Measurements from ENCODE around the gene HDAC8.
"Not testable (repeated sequence)": the region's sequence is repeated elsewhere in the genome, so short reads cannot be mapped to it uniquely, and the experiment has no call there.

The HDAC8 gene

DNA sequence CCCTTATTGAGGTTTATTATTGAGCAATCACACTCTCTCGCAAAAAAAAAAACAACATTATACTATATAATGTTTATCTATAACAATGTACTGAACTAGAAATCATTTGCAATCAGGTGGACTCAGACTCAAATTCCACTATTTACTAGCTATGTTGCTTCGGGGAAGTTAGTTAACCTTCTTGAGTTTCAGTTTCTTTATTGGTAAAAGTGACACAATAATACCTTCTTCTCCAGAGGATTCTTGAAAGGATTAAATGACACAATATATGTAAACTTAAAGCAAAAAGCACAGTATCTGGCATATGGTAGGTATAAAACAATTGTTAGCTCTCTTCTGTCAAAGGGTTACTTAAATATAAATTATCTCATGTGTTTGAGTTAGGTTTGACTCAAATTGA is 31.5 kb upstream of the HDAC8 start:
- no peak for DNase-seq (ENCODE audit: extremely low spot score)
- ChIA-PET CTCF (interaction anchor here (1.4 kb wide), 1 partner anchor 48 kb away, joined by 3 read pairs; no protein-coding TSS in a partner anchor), POLR2A (no interaction called here)
- TF ChIP-seq, protein P1, sequence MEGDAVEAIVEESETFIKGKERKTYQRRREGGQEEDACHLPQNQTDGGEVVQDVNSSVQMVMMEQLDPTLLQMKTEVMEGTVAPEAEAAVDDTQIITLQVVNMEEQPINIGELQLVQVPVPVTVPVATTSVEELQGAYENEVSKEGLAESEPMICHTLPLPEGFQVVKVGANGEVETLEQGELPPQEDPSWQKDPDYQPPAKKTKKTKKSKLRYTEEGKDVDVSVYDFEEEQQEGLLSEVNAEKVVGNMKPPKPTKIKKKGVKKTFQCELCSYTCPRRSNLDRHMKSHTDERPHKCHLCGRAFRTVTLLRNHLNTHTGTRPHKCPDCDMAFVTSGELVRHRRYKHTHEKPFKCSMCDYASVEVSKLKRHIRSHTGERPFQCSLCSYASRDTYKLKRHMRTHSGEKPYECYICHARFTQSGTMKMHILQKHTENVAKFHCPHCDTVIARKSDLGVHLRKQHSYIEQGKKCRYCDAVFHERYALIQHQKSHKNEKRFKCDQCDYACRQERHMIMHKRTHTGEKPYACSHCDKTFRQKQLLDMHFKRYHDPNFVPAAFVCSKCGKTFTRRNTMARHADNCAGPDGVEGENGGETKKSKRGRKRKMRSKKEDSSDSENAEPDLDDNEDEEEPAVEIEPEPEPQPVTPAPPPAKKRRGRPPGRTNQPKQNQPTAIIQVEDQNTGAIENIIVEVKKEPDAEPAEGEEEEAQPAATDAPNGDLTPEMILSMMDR (IDR thresholded peaks at IDR 0.05; ENCODE audit: control extremely low read depth, extremely low read depth, low read depth, missing control alignments), result no peak

DNA sequence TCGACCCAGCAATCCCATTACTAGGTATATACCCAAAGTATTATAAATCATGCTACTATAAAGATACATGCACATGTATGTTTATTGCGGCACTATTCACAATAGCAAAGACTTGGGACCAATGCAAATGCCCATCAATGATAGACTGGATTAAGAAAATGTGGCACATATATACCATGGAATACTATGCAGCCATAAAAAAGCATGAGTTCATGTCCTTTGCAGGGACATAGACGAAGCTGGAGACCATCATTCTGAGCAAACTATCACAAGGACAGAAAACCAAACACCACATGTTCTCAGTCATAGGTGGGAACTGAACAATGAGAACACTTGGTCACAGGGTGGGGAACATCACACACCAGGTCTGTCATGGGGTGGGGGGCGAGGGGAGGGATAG is 18.4 kb upstream of the HDAC8 start:
- POLR2A ChIA-PET; CTCF ChIA-PET; DNase-seq (ENCODE audit: extremely low spot score): not testable (repeated sequence)

DNA sequence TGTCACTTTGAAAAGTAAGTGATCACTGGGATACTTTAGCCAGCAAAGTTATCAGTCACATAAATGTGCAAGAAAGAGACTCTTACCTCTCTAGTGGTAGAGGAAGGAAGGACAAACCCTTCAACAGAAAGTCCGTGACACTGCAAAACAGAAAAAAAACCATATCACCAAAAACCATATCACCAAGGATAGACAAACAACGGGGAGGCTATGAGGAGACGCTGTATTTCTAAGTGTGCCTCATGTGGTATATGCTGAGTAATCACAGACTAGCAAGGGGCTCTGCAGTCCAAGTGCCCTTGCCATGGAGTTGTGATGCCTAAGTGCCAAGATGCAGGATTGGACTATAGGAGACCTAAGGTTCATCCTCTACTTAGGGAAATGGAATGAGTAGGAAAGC is 11.5 kb upstream of the HDAC8 start:
- TF ChIP-seq, protein P1 (IDR thresholded peaks at IDR 0.05; ENCODE audit: control extremely low read depth, extremely low read depth, low read depth, missing control alignments), result no peak
- POLR2A ChIA-PET, result no interaction called here
- CTCF ChIA-PET, result no interaction called here

DNA sequence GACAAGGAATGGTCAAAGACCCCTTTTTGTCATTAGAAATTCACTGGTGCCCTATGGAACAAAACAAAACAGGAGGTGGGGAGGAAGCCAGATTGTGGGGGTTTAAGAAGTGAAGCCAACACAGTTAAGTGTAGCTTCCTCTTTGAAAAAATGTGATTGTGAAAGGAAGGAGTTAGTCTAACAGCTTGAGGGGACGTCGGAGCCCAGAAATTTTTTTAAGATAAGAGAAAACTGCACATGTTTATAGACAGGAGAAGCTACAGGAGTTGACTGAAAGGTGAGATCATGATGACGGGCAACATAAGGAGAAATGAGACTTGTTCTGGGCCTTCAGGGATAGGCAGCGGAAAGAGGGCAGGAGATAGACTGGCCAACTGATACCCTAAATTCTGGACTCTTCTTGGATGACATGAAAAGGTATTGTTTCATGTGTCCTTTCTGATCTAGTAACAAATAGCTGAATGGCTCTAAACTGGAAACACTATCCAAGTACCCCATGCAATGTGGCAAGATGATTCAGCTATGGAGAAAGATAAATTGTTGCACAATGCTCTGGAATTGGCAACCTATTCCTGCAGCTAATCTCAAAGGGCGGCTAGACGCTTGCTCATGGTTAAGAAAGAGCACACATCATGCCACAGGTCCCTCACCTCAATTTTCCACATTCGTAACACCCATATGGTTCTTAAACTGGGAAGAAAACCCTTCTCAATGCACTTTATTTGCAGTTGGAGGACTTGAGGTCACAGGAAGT is 3.7 kb upstream of the HDAC8 start:
- TF ChIP-seq, protein P1 (IDR thresholded peaks at IDR 0.05; ENCODE audit: control extremely low read depth, extremely low read depth, low read depth, missing control alignments), result no peak
- ChIA-PET CTCF (no interaction called here), POLR2A (no interaction called here)
- no peak for DNase-seq (ENCODE audit: extremely low spot score)

More for the DNA sequence above, 11.5 kb upstream of the HDAC8 start:
- DNase-seq (ENCODE audit: extremely low spot score), result no peak

DNA sequence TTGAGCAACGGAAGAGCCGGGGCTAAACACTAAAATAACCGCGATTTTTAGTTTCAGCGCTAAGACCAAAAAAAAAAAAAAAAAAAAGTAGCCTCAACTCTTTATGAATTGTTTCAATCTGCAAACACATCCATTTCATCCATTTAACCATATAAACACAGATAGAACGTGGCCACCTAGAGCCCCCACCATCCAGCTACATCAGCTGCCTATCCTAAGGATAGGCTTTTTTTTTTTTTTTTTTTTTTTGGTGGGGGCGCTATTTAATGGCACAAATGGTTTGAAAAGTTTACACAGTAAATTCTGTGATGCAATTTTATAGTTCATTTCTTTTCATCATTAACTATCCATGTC is 492 bp upstream of the HDAC8 start:
- POLR2A ChIA-PET, result interaction anchor here (0.6 kb wide), 1 partner anchor 43 kb away, joined by 4 read pairs; no protein-coding TSS in a partner anchor
- no peak for DNase-seq (ENCODE audit: extremely low spot score)
- TF ChIP-seq, protein P1 (IDR thresholded peaks at IDR 0.05; ENCODE audit: control extremely low read depth, extremely low read depth, low read depth, missing control alignments), result no peak
- CTCF ChIA-PET, result no interaction called here

DNA sequence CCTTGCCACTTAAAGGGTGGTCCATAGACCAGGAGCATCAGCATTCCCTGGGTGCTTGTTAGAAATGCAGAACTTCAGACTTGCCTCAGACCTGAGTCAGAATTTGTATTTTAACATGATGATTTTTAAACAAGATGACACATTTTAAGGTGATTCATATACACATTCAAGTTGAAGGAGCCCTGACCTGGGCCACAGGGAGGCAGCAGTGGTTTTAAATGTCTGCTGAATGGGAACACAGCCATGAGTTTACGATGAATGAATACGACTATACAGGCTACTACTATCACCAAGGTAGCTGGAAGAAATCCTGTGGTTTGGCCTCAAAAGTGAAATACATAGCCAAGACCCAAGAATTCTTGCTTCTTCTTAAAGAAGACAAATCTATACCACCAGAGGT is 2.9 kb downstream of the HDAC8 start:
- TF ChIP-seq, protein P1 (IDR thresholded peaks at IDR 0.05; ENCODE audit: control extremely low read depth, extremely low read depth, low read depth, missing control alignments), result no peak
- ChIA-PET POLR2A (interaction anchor here (1.0 kb wide), 1 partner anchor 218 kb away, joined by 3 read pairs; no protein-coding TSS in a partner anchor), CTCF (no interaction called here)
- no peak for DNase-seq (ENCODE audit: extremely low spot score)

DNA sequence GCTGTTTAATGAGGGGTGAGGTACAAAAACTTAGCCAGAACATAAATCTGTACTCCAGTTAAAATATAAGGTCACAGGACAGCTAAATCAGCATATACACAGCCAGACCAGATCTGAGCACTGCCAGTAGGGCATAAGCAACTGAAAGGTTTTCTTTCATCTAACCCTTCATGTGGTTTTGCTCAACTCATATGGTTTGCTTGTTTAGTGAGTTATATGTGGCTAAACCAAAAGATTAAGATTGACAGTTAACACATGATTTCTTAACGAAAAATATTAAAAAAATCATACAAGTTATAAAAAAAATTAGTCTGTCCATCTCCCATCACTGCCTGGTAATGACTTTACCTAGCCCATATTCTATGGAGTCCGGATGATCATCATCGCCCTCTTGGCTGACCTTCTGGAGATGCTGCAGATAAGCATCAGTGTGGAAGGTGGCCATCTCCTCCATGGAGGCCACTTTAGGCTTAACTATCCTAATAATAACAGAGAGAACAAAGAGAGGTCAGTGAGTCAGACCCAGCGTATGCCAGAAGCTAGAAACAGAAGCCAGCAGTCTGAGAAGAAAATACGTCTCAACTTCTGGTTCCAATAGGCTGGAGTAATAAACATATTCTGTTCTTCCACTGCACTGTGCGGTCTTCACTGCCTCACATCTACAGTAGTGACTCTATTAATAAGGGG is 4.1 kb downstream of the HDAC8 start:
- ChIA-PET POLR2A (interaction anchor here (1.0 kb wide), 1 partner anchor 216 kb away, joined by 3 read pairs; no protein-coding TSS in a partner anchor), CTCF (no interaction called here)
- DNase-seq (ENCODE audit: extremely low spot score), result no peak
- TF ChIP-seq, protein P1 (IDR thresholded peaks at IDR 0.05; ENCODE audit: control extremely low read depth, extremely low read depth, low read depth, missing control alignments), result no peak
